Measurements from ENCODE around the gene NDUFS8.

DNA sequence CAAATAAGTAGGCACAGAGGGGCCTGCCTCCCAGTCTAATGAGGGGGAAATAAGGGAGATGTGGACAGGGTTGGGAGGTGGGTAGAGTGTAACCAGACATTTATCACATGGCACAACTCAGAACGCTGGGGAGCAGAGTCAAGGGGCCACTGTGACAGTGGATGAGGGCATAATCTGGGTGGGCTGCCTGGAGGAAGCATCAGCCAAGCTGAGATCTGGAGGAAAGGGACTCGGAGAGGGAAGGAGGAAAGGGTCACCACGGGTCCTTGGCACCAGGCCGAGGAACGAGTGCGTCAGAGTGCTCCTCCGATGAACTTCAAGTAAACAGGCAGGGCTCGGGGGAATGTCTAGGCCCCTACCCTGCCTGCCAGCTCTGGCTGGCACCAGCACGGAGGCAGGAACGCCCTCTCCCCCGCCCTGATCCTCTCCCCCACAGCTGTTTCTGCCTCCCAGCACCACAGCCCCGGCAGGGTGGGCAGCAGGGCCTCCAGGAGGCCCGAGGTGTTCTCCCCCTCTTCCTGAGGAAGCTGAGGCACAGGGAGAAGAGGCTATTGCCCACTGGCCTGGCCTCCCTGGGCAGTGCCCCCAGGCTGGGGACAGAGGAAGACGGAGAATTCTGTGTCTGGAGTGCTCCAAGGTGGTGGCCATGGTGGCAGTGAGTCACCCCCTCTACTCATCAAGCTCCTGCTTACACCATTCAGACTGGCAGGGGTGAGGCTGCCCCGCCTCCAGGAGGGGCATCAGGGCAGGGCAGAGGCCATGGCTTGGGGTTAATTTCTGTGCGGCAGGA, 16.1 kb upstream of the NDUFS8 start:
- TF ChIP-seq YY1 (IDR thresholded peaks at IDR 0.05; ENCODE audit: insufficient read depth, insufficient read length), result no peak
- TF ChIP-seq ZNF274 (IDR thresholded peaks at IDR 0.05; ENCODE audit: low read depth, low read length), result no peak
- TF ChIP-seq SUZ12 (IDR thresholded peaks at IDR 0.05; ENCODE audit: extremely low read depth, insufficient read depth, insufficient read length), result no peak

All from NT2/D1 (cell line).